Urinary bladder (tissue), 4 donors: Measurements from ENCODE around the gene IFI44. TPM values are rescaled to one million over a fixed set of nuclear protein-coding genes. Genes with fewer than 3 reads are reported as not detected.

Experiments
- DNase-seq: peaks from one replicate; pipeline ENCODE4 v3.0.0-alpha.2; 2015; ENCODE audit errors: extremely low spot score
- H3K27ac ChIP-seq: one replicate; pipeline ENCODE4 v1.5.1; 2013; ENCODE audit warnings: low read depth, mild to moderate bottlenecking, moderate library complexity
- H3K36me3 ChIP-seq: one replicate; pipeline ENCODE4 v1.6.1; 2013; ENCODE audit warnings: mild to moderate bottlenecking, moderate library complexity; ENCODE audit not compliant: insufficient read depth
- H3K4me1 ChIP-seq: one replicate; pipeline ENCODE4 v1.6.1; 2013; ENCODE audit warnings: mild to moderate bottlenecking, moderate library complexity; ENCODE audit not compliant: insufficient read depth
- H3K4me3 ChIP-seq: one replicate; pipeline ENCODE4 v1.5.1; 2013; ENCODE audit warnings: low read depth, low read length
- WGBS: extraction: QIAGEN DNeasy Blood & Tissue Kit; methylation state at CpG from one replicate; pipeline ENCODE4 v1.1.7; 2013; 5-methylcytosine and 5-hydroxymethylcytosine counted together
- polyA plus RNA-seq: library from polyadenylated mRNA; stranded (reverse); fragments of 200-250 nt; gene quantifications from one replicate; pipeline ENCODE4 v1.2.3, GENCODE V29; 2013
- total RNA-seq: library from RNA; depleted of rRNA; stranded (reverse); fragments of >200 nt; gene quantifications from one replicate; pipeline ENCODE4 v1.2.3, GENCODE V29; 2014
- donor health status: healthy with polysubstance abuse.
- donor health status: healthy.

The IFI44 gene, protein sequence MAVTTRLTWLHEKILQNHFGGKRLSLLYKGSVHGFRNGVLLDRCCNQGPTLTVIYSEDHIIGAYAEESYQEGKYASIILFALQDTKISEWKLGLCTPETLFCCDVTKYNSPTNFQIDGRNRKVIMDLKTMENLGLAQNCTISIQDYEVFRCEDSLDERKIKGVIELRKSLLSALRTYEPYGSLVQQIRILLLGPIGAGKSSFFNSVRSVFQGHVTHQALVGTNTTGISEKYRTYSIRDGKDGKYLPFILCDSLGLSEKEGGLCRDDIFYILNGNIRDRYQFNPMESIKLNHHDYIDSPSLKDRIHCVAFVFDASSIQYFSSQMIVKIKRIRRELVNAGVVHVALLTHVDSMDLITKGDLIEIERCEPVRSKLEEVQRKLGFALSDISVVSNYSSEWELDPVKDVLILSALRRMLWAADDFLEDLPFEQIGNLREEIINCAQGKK
- total RNA-seq (49.8 TPM), polyA plus RNA-seq (20.4 TPM)

- Histone ChIP-seq H3K27ac (no peak within 1 kb of the TSS), H3K4me1 (no peaks in the 10 kb centered on the region), H3K36me3 (no peaks in the 10 kb centered on the region), H3K4me3 (peak within 1 kb of the TSS; percentile 50)
- peak; percentile 74 for DNase-seq
Observed at GRCh38 chr1:78649628-78650027, at the start of gene IFI44. Gene IFI44, plus strand, starts transcription at chr1:78649831. Its CDS starts 365 bp downstream, at chr1:78650196.

- DNase-seq, result no peak
- Histone ChIP-seq H3K4me1 (no peaks in the 10 kb centered on the region), H3K36me3 (no peaks in the 10 kb centered on the region), H3K4me3 (no peak overlapping the region), H3K27ac (no peak overlapping the region)
- 55% methylated on average over 1 of the region's 1 CpG for WGBS
Observed at GRCh38 chr1:78601068-78601467, 48.6 kb upstream of the IFI44 start.

DNA sequence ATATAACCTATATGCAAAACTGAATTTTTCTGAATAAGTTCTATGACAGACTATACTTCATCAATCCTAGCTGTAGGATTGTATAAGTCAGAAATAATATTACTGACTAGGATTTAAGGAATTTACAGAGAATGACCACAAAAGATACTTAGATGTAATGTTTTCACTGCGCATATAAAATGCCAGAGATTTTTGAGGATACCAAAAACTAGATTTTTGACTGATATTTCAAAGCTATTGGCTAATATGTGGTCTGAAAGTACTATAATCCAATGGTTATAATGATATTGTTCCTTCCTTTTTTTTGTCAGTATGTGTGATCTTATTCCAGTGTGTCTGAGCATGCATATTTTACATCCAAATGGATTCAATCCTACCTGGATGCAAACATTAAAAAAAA, 46.4 kb upstream of the IFI44 start:
- H3K4me3 ChIP-seq, result no peak overlapping the region
- no peaks in the 10 kb centered on the region for H3K36me3 ChIP-seq
- DNase-seq, result no peak
- H3K27ac ChIP-seq, result no peak overlapping the region
- 100% methylated on average over 1 of the region's 1 CpG for WGBS
- H3K4me1 ChIP-seq, result no peaks in the 10 kb centered on the region

- Histone ChIP-seq H3K4me3 (no peak overlapping the region), H3K36me3 (no peaks in the 10 kb centered on the region), H3K27ac (no peak overlapping the region), H3K4me1 (no peaks in the 10 kb centered on the region)
- no peak for DNase-seq
- 87% methylated on average over 5 of the region's 5 CpGs for WGBS
Observed at GRCh38 chr1:78604643-78605042, 45.0 kb upstream of the IFI44 start.

DNA sequence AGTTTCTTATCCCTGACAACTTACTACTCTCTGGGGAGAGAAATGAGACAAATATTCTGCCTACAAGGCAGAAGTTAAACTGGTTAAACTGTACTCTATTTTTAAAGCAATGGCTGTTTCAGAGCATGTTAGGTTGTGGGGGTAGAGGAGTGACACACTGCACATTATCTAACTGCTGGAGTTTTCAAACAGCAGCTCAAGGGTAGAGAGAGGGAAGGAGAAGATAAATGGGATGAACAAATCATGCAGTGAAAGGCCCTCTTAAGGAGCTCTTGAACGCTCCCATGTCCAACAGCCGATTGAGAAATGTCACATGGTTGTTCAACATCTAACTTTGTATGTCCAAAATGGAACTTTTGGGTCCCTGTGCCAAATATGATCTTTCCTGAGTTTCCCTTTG, 43.4 kb upstream of the IFI44 start:
- H3K4me1 ChIP-seq, result no peaks in the 10 kb centered on the region
- H3K27ac ChIP-seq, result no peak overlapping the region
- no peak for DNase-seq
- 50% methylated on average over 2 of the region's 2 CpGs for WGBS
- no peaks in the 10 kb centered on the region for H3K36me3 ChIP-seq
- H3K4me3 ChIP-seq, result no peak overlapping the region

DNA sequence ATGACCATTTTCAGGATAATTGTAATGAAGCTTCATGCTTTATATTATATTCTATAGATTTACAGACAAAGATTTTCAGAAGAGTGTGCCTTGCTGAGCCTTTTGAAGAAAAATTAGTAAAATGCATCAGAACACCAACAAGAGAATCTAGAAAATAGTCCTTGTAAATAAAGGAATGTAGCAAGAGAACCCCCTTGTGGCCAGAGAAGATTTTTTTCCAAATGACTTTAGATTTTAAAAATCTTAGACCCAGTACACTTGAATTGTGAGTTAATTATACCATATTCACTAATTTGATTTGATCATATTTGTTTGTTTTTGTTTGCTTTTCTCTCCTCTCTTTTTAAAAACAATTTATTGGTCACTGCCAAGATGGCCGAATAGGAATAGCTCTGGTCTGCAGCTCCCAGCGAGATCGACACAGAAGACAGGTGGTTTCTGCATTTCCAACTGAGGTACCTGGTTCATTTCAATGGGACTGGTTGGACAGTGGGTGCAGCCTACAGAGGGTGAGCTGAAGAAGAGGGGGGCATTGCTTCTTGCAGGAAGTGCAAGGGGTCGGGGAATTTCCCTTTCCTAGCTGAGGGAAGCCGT, 42.2 kb upstream of the IFI44 start:
- Histone ChIP-seq H3K36me3 (no peaks in the 10 kb centered on the region), H3K4me3 (no peak overlapping the region), H3K27ac (no peak overlapping the region), H3K4me1 (no peaks in the 10 kb centered on the region)
- no peak for DNase-seq
- WGBS, result 88% methylated on average over 5 of the region's 5 CpGs

DNA sequence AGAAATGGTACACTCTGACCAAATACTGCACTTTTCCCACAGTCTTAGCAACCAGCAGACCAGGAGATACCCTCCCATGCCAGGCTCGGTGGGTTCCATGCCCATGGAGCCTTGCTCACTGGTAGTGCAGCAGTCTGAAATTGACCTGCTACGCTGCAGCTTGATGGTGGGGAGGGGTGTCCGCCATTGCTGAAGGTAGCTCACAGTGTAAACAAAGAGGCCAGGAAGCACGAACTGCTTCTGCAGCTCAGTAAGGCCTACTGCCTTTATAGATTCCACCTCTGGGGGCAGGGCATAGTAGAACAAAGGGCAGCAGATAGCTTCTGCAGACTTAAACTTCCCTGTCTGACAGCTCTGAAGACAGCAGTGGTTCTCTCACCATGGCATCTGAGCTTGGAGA, 41.7 kb upstream of the IFI44 start:
- H3K27ac ChIP-seq, result no peak overlapping the region
- H3K4me3 ChIP-seq, result no peak overlapping the region
- DNase-seq, result no peak
- no peaks in the 10 kb centered on the region for H3K4me1 ChIP-seq
- 69% methylated on average over 4 of the region's 4 CpGs for WGBS
- H3K36me3 ChIP-seq, result no peaks in the 10 kb centered on the region

- no peaks in the 10 kb centered on the region for H3K36me3 ChIP-seq
- no peaks in the 10 kb centered on the region for H3K4me1 ChIP-seq
- no peak overlapping the region for H3K27ac ChIP-seq
- peak; percentile 82 for DNase-seq
- H3K4me3 ChIP-seq, result no peak overlapping the region
- 40% methylated on average over 7 of the region's 7 CpGs for WGBS
Observed at GRCh38 chr1:78617615-78618026, 32.0 kb upstream of the IFI44 start.

DNA sequence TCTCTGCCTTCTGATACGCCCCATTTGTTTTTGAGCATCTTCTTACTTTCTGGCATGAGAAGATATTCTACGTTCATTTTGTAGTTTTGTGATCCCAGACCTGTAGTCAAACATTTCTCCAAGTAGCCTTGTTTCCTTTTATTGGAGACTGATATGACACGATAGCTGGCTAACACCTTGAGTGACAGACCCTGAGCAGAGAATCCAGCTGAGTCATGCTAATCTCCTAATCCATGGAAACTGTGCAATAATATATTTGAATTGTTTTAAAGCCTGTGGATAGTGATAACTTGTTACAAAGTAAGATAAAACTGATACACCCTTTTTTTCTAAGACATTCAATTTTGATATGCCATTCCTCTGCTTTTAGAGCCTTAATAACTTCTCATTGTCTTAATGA, 30.6 kb upstream of the IFI44 start:
- WGBS, result 50% methylated on average over 3 of the region's 3 CpGs
- Histone ChIP-seq H3K36me3 (no peaks in the 10 kb centered on the region), H3K4me3 (no peak overlapping the region), H3K27ac (no peak overlapping the region), H3K4me1 (no peaks in the 10 kb centered on the region)
- no peak for DNase-seq

- Histone ChIP-seq H3K4me1 (no peaks in the 10 kb centered on the region), H3K27ac (no peak overlapping the region), H3K36me3 (no peaks in the 10 kb centered on the region), H3K4me3 (peak overlapping the region; percentile 18)
- WGBS, result 58% methylated on average over 4 of the region's 4 CpGs
- DNase-seq, result no peak
Observed at GRCh38 chr1:78619446-78619802, 30.2 kb upstream of the IFI44 start.

DNA sequence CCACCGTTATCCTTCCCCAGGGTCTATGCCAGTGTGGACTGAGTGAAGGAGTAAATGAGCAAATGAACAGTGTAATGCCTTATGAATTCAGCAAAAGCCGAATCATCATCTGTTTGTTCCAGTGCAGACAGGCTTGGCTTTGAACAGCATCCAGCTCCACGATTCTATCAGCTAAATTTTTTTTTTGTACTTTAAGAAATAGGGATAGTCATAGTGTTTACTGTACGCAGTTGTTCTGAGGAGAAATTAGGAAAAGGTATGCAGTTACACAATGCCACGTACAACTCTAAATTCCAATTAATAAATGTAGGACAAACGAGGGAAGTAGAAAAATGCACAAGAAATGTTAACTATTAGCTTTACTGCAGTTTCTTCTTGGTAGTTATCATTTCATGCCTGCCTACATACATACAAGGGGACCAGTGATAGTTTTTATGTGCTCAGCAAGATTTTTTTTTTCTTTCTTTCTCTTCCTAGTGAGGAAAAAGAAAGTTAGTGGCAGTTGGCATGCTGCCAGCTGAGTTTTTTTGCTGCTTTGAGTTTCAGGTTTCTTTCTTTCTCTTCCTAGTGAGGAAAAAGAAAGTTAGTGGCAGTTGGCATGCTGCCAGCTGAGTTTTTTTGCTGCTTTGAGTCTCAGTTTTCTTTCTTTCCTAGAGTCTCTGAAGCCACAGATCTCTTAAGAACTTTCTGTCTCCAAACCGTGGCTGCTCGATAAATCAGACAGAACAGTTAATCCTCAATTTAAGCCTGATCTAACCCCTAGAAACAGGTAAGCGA, 29.6 kb upstream of the IFI44 start, which contains the start of gene IFI44L:
Gene IFI44L, plus strand, starts transcription at position 646 of the 777 bp plus-strand sequence. CDS start 7,468 bp downstream, outside the sequence.
- WGBS, result 7% methylated on average over 9 of the region's 9 CpGs
- no peak for DNase-seq
- Histone ChIP-seq H3K4me1 (no peaks in the 10 kb centered on the region), H3K36me3 (no peaks in the 10 kb centered on the region), H3K27ac (peak within 1 kb of the TSS; percentile 50), H3K4me3 (peak within 1 kb of the TSS; percentile 33)

GRCh38 chr1:78620666-78621065, 29.0 kb upstream of the IFI44 start:
- WGBS, result 39% methylated on average over 1 of the region's 1 CpG
- Histone ChIP-seq H3K4me3 (peak overlapping the region; percentile 9), H3K36me3 (no peaks in the 10 kb centered on the region), H3K4me1 (no peaks in the 10 kb centered on the region), H3K27ac (peak overlapping the region; percentile 38)
- no peak for DNase-seq

- no peaks in the 10 kb centered on the region for H3K4me1 ChIP-seq
- H3K27ac ChIP-seq, result no peak overlapping the region
- no peak for DNase-seq
- H3K36me3 ChIP-seq, result no peaks in the 10 kb centered on the region
- WGBS, result 84% methylated on average over 4 of the region's 4 CpGs
- no peak overlapping the region for H3K4me3 ChIP-seq
Observed at GRCh38 chr1:78622548-78622947, 27.1 kb upstream of the IFI44 start.

DNA sequence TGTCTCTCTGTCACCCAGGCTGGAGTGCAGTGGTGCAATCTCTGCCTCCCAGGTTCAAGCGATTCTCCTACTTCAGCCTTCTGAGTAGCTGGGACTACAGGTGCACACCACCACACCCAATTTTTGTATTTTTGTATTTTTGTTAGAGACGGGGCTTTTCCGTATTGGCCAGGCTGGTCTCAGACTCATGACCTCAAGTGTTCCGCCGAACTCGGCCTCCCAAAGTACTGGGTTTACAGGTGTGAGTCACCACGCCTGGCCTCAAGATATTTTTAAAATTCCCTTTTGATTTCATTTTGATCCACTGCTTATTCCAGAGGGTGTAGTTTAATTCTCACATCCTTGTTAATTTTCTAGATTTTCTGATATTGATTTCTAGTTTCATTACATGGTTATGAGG, 25.6 kb upstream of the IFI44 start:
- 95% methylated on average over 7 of the region's 7 CpGs for WGBS
- Histone ChIP-seq H3K36me3 (no peaks in the 10 kb centered on the region), H3K4me1 (no peaks in the 10 kb centered on the region), H3K4me3 (no peak overlapping the region), H3K27ac (no peak overlapping the region)
- no peak for DNase-seq
